Gastrocnemius medialis (tissue), 4 donors: ENCODE results near the gene AIMP1. TPM values are rescaled to one million over a fixed set of nuclear protein-coding genes. Genes with fewer than 3 reads are reported as not detected.

Source experiments
- ATAC-seq, 2 donors: fragments of 150-250 bp; one replicate each; pipeline ENCODE4 v1.9.1; 2016
- DNase-seq, 2 donors: peaks; one replicate each; pipeline ENCODE4 v3.0.0-alpha.2; 2019
- H3K27ac ChIP-seq, 4 donors: fragments of 200-600 bp; sonication (generic); 1 replicate in 1 of 4; 2 replicates in 3 of 4; pipeline ENCODE4 v1.5.1; 2016 to 2018; ENCODE audit warnings: mild to moderate bottlenecking in 2 of 4, moderate library complexity in 1 of 4
- H3K27me3 ChIP-seq, 3 donors: fragments of 200-600 bp; sonication (generic) in 2 of 3; 1 replicate in 1 of 3; 2 replicates in 2 of 3; pipeline versions ENCODE4 v1.5.1 to v1.6.0; 2016 to 2019; ENCODE audit warnings: mild to moderate bottlenecking in 1 of 3, moderate library complexity in 1 of 3
- H3K36me3 ChIP-seq, 2 donors: fragments of 200-600 bp; sonication (generic) in 1 of 2; one replicate each; pipeline ENCODE4 v1.5.1; 2017 to 2018
- H3K4me1 ChIP-seq, 2 donors: fragments of 200-600 bp; sonication (generic) in 1 of 2; one replicate each; pipeline ENCODE4 v1.5.1; 2016 to 2017; ENCODE audit warnings: mild to moderate bottlenecking in 2 of 2
- H3K4me3 ChIP-seq, 4 donors: fragments of 200-600 bp; sonication (generic) in 3 of 4; 1 replicate in 1 of 4; 2 replicates in 3 of 4; pipeline ENCODE4 v1.5.1; 2016 to 2019; ENCODE audit warnings: mild to moderate bottlenecking in 2 of 4
- H3K9me3 ChIP-seq, 3 donors: fragments of 200-600 bp; sonication (generic) in 2 of 3; 1 replicate in 1 of 3; 2 replicates in 2 of 3; pipeline ENCODE4 v1.5.1; 2016 to 2019
- CTCF ChIP-seq, 5 experiments: fragments of 450-650 bp in 3 of 5; fragments of 200-600 bp in 2 of 5; sonication (generic) in 2 of 5; IDR thresholded peaks in 4 of 5; conservative IDR thresholded peaks in 1 of 5; 1 replicate in 4 of 5; 2 replicates in 1 of 5; pipeline ENCODE4 v1.5.1; 2016 to 2019; ENCODE audit warnings: antibody characterized with exemption in 5 of 5, mild to moderate bottlenecking in 3 of 5, moderate library complexity in 3 of 5
- POLR2A ChIP-seq, 2 donors: fragments of 450-650 bp; IDR thresholded peaks; one replicate each; pipeline ENCODE4 v1.6.1; 2017; ENCODE audit warnings: antibody characterized with exemption in 2 of 2, mild to moderate bottlenecking in 2 of 2, moderate library complexity in 2 of 2
- in situ Hi-C, 4 donors: fragments of 200-750 bp; cut with MboI; loops; one replicate each; pipeline versions ENCODE4 v1.15.0 to v1.8.0; 2017; ENCODE audit warnings: low sequenced_read_pairs in 4 of 4
- intact Hi-C: fragments of 100-400 bp; cut with DNase I; formaldehyde crosslinking; loops from one replicate; pipeline ENCODE4 v1.15.1; 2023; ENCODE audit warnings: low total_unique reads
- total RNA-seq, 4 donors: library from RNA; depleted of rRNA; stranded (reverse); fragments of >200 nt; gene quantifications; one replicate each; pipeline versions ENCODE4 v1.1.0 to v1.2.3, GENCODE V29; 2016

AIMP1 gene
- total RNA-seq, 4 donors from 2014 or later: 23.2 to 30.0 (median 27.4) TPM

- DNase-seq: no peak
- no peak for TF ChIP-seq POLR2A (IDR thresholded peaks at IDR 0.05)
- no peak for TF ChIP-seq CTCF (IDR thresholded peaks at IDR 0.05 in 4 of 5, conservative IDR thresholded peaks at IDR 0.05 in 1 of 5)
- Histone ChIP-seq H3K36me3 (peaks cover 16 to 85% of the 10 kb centered on the region in 2 donors), H3K9me3 (no peaks in the 10 kb centered on the region), H3K4me3 (no peak overlapping the region), H3K4me1 (no peaks in the 10 kb centered on the region), H3K27me3 (no peaks in the 10 kb centered on the region), H3K27ac (no peak overlapping the region)
- ATAC-seq: no peak
- intact Hi-C loops (no loop called here), in situ Hi-C loops (no loop called here)
Observed at GRCh38 chr4:106334741-106335470, 18.6 kb downstream of the AIMP1 start.

DNA sequence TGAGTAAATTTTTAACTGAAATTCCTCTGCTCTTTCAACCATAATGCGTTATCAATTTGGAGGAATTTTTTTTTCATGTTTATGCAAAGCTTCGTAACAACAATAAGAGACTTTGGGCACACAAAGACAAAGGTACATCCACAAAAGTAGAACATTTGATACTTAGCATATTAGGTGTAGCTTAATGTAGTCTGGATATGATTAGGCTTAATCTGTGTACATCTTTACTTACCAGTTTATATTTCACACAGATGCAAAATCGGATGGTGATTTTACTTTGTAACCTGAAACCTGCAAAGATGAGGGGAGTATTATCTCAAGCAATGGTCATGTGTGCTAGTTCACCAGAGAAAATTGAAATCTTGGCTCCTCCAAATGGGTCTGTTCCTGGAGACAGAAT is 20.3 kb downstream of the AIMP1 start:
- Histone ChIP-seq H3K27ac (no peak overlapping the region), H3K4me1 (no peaks in the 10 kb centered on the region), H3K27me3 (no peaks in the 10 kb centered on the region), H3K9me3 (no peaks in the 10 kb centered on the region), H3K36me3 (peaks cover 11 to 68% of the 10 kb centered on the region in 2 donors), H3K4me3 (no peak overlapping the region)
- TF ChIP-seq POLR2A (IDR thresholded peaks at IDR 0.05): no peak
- no peak for TF ChIP-seq CTCF (IDR thresholded peaks at IDR 0.05 in 4 of 5, conservative IDR thresholded peaks at IDR 0.05 in 1 of 5)
- DNase-seq: no peak
- in situ Hi-C loops: no loop called here
- intact Hi-C loops: no loop called here
- ATAC-seq: no peak

- peaks cover 0 to 4% of the 10 kb centered on the region in 2 donors for H3K4me1 ChIP-seq
- H3K4me3 ChIP-seq: no peak overlapping the region
- peaks cover 9 to 55% of the 10 kb centered on the region in 2 donors for H3K36me3 ChIP-seq
- TF ChIP-seq POLR2A (IDR thresholded peaks at IDR 0.05): no peak
- TF ChIP-seq CTCF (IDR thresholded peaks at IDR 0.05 in 4 of 5, conservative IDR thresholded peaks at IDR 0.05 in 1 of 5): no peak
- no peaks in the 10 kb centered on the region for H3K9me3 ChIP-seq
- DNase-seq (no peak), ATAC-seq (no peak)
- H3K27ac ChIP-seq: no peak overlapping the region
- H3K27me3 ChIP-seq: no peaks in the 10 kb centered on the region
- intact Hi-C loops: no loop called here
- in situ Hi-C loops: no loop called here
Observed at GRCh38 chr4:106337916-106338315, 21.6 kb downstream of the AIMP1 start.

- Histone ChIP-seq H3K4me1 (peaks cover 0 to 4% of the 10 kb centered on the region in 2 donors), H3K4me3 (no peak overlapping the region), H3K27me3 (no peaks in the 10 kb centered on the region), H3K36me3 (peaks cover 9 to 48% of the 10 kb centered on the region in 2 donors), H3K27ac (no peak overlapping the region), H3K9me3 (no peaks in the 10 kb centered on the region)
- no peak for ATAC-seq
- no peak for TF ChIP-seq CTCF (IDR thresholded peaks at IDR 0.05 in 4 of 5, conservative IDR thresholded peaks at IDR 0.05 in 1 of 5)
- TF ChIP-seq POLR2A (IDR thresholded peaks at IDR 0.05): no peak
- no peak for DNase-seq
- intact Hi-C loops (no loop called here), in situ Hi-C loops (no loop called here)
Observed at GRCh38 chr4:106338671-106339070, 22.3 kb downstream of the AIMP1 start.
